Smooth muscle cell (in vitro differentiated cells): ENCODE results near the gene RAB3A. TPM values are rescaled to one million over a fixed set of nuclear protein-coding genes. Genes with fewer than 3 reads are reported as not detected.

Experiments
- DNase-seq: peaks from one replicate; lab custom pipeline; 2025; ENCODE audit not compliant: unreplicated experiment; lab: John Stamatoyannopoulos, UW
- H2AFZ ChIP-seq: fragments of 200-600 bp; sonication (generic); 2 replicates; pipeline ENCODE4 v1.6.0; 2016; ENCODE audit warnings: antibody characterized with exemption, low read depth, mild to moderate bottlenecking
- H3F3A ChIP-seq: fragments of 200-600 bp; sonication (generic); 2 replicates; pipeline ENCODE4 v1.6.0; 2017; ENCODE audit warnings: antibody characterized with exemption, low read depth
- H3K27ac ChIP-seq: fragments of 200-600 bp; sonication (generic); 2 replicates; pipeline ENCODE4 v1.5.1; 2016; ENCODE audit warnings: low read depth, mild to moderate bottlenecking
- H3K27me3 ChIP-seq: fragments of 200-600 bp; sonication (generic); 2 replicates; pipeline ENCODE4 v1.6.1; 2016; ENCODE audit warnings: low read depth, mild to moderate bottlenecking
- H3K36me3 ChIP-seq: fragments of 200-600 bp; sonication (generic); 2 replicates; pipeline ENCODE4 v1.5.1; 2016; ENCODE audit warnings: low read depth
- H3K4me1 ChIP-seq: fragments of 200-600 bp; sonication (generic); 2 replicates; pipeline ENCODE4 v1.5.1; 2016; ENCODE audit warnings: low read depth
- H3K4me2 ChIP-seq: fragments of 200-600 bp; sonication (generic); 2 replicates; pipeline ENCODE4 v1.6.0; 2016; ENCODE audit warnings: mild to moderate bottlenecking
- H3K4me3 ChIP-seq: fragments of 200-600 bp; sonication (generic); 2 replicates; pipeline ENCODE4 v1.5.1; 2016; ENCODE audit warnings: mild to moderate bottlenecking
- H3K79me2 ChIP-seq: fragments of 200-600 bp; sonication (generic); 2 replicates; pipeline ENCODE4 v1.6.0; 2016; ENCODE audit warnings: low read depth, mild to moderate bottlenecking
- H3K9ac ChIP-seq: fragments of 200-600 bp; sonication (generic); 2 replicates; pipeline ENCODE4 v1.6.0; 2016; ENCODE audit warnings: low read depth
- H3K9me3 ChIP-seq: fragments of 200-600 bp; sonication (generic); replicated peaks from 2 replicates; pipeline ENCODE4 v1.5.1; 2016; ENCODE audit warnings: low read depth
- H4K20me1 ChIP-seq: fragments of 200-600 bp; sonication (generic); 2 replicates; pipeline ENCODE4 v1.6.0; 2016; ENCODE audit warnings: low read depth
- WGBS: methylation state at CpG from one replicate; pipeline ENCODE4 v1.1.7; 2016; ENCODE audit warnings: low lambda C conversion rate; 5-methylcytosine and 5-hydroxymethylcytosine counted together
- polyA plus RNA-seq: library from polyadenylated mRNA; unstranded; fragments of >200 nt; fragmentation: Nextera tagmentation; extraction: Ambion mirVana; gene quantifications from 2 replicates; pipeline ENCODE4 v1.2.1, GENCODE V29; 2016
- total RNA-seq: library from RNA; depleted of rRNA; stranded (reverse); fragments of >200 nt; gene quantifications from 2 replicates; pipeline ENCODE4 v1.2.3, GENCODE V29; 2014
- TF ChIP-seq, protein P1 (sequence below): fragments of 200-600 bp; sonication (generic); IDR thresholded peaks from 2 replicates; pipeline ENCODE4 v1.5.1; 2017; ENCODE audit warnings: borderline replicate concordance, mild to moderate bottlenecking, antibody characterized with exemption; ENCODE audit not compliant: insufficient read depth, poor library complexity, severe bottlenecking

RAB3A gene
- total and polyA plus RNA-seq, 2 experiments from 2014 or later, result 3.7 to 4.9 TPM

GRCh38 chr19:18231775-18232174 is 27.9 kb upstream of the RAB3A start:
- TF ChIP-seq, protein P1, sequence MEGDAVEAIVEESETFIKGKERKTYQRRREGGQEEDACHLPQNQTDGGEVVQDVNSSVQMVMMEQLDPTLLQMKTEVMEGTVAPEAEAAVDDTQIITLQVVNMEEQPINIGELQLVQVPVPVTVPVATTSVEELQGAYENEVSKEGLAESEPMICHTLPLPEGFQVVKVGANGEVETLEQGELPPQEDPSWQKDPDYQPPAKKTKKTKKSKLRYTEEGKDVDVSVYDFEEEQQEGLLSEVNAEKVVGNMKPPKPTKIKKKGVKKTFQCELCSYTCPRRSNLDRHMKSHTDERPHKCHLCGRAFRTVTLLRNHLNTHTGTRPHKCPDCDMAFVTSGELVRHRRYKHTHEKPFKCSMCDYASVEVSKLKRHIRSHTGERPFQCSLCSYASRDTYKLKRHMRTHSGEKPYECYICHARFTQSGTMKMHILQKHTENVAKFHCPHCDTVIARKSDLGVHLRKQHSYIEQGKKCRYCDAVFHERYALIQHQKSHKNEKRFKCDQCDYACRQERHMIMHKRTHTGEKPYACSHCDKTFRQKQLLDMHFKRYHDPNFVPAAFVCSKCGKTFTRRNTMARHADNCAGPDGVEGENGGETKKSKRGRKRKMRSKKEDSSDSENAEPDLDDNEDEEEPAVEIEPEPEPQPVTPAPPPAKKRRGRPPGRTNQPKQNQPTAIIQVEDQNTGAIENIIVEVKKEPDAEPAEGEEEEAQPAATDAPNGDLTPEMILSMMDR, result no peak
- Histone ChIP-seq H3K36me3 (no peaks in the 10 kb centered on the region), H3K79me2 (no peaks in the 10 kb centered on the region), H3K4me3 (no peak overlapping the region), H3K27ac (no peak overlapping the region), H3K9ac (no peak overlapping the region), H4K20me1 (no peaks in the 10 kb centered on the region), H3K9me3 (no peaks in the 10 kb centered on the region), H3K4me2 (no peak overlapping the region), H3K4me1 (no peaks in the 10 kb centered on the region), H3K27me3 (peaks cover 11% of the 10 kb centered on the region), H2AFZ (no peak overlapping the region), H3F3A (no peaks in the 10 kb centered on the region)
- DNase-seq, result no peak
- 42% methylated on average over 4 of the region's 4 CpGs for WGBS

- Histone ChIP-seq H3K79me2 (no peaks in the 10 kb centered on the region), H3K27ac (no peak overlapping the region), H3K9ac (no peak overlapping the region), H3K9me3 (no peaks in the 10 kb centered on the region), H3F3A (no peaks in the 10 kb centered on the region), H3K4me2 (no peak overlapping the region), H3K4me3 (no peak overlapping the region), H2AFZ (no peak overlapping the region), H3K4me1 (no peaks in the 10 kb centered on the region), H3K36me3 (no peaks in the 10 kb centered on the region), H3K27me3 (peaks cover 11% of the 10 kb centered on the region), H4K20me1 (no peaks in the 10 kb centered on the region)
- TF ChIP-seq, protein P1, result no peak
- DNase-seq, result no peak
- WGBS, result 82% methylated on average over 18 of the region's 18 CpGs
Measured at GRCh38 chr19:18230941-18231734, 27.3 kb upstream of the RAB3A start.

DNA sequence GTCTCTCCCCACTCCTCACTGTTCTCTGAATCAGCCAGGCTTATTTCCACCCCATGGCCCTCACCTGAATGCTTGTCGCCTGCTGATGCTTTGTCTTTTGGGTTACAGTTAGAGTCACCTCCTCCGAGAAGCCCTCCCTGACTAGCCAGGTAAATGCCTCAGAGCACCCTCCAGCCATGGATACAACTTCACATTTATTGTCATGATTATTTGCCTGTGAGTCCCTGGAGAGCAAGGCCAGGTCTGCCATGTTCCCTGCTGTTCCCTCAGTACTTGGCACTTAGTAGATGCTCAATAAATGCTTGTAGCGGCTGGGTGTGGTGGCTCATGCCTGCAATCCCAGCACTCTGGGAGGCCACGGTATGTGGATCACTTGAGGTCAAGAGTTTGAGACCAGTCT is 26.1 kb upstream of the RAB3A start:
- no peak for DNase-seq
- Histone ChIP-seq H3K4me1 (no peaks in the 10 kb centered on the region), H2AFZ (no peak overlapping the region), H3F3A (no peaks in the 10 kb centered on the region), H3K27me3 (peaks cover 18% of the 10 kb centered on the region), H3K4me2 (no peak overlapping the region), H3K9ac (no peak overlapping the region), H3K4me3 (no peak overlapping the region), H3K36me3 (no peaks in the 10 kb centered on the region), H4K20me1 (no peaks in the 10 kb centered on the region), H3K79me2 (no peaks in the 10 kb centered on the region), H3K27ac (no peak overlapping the region), H3K9me3 (no peaks in the 10 kb centered on the region)
- 79% methylated on average over 4 of the region's 4 CpGs for WGBS
- TF ChIP-seq, protein P1, result no peak

- TF ChIP-seq, protein P1, result peak; percentile 35
Measured at GRCh38 chr19:18229474-18229873, 25.6 kb upstream of the RAB3A start.

More at GRCh38 chr19:18229474-18229873, 25.6 kb upstream of the RAB3A start:
- Histone ChIP-seq H3K9me3 (no peaks in the 10 kb centered on the region), H3K9ac (no peak overlapping the region), H3K4me3 (no peak overlapping the region), H2AFZ (no peak overlapping the region), H3K79me2 (no peaks in the 10 kb centered on the region), H3K27ac (no peak overlapping the region), H4K20me1 (no peaks in the 10 kb centered on the region), H3K27me3 (peaks cover 18% of the 10 kb centered on the region), H3K36me3 (no peaks in the 10 kb centered on the region), H3K4me2 (no peak overlapping the region), H3K4me1 (no peaks in the 10 kb centered on the region), H3F3A (no peaks in the 10 kb centered on the region)
- no peak for DNase-seq
- WGBS, result 82% methylated on average over 5 of the region's 5 CpGs
